ENCODE data around the gene TCP11X2. TPM values are rescaled to one million over a fixed set of nuclear protein-coding genes. Genes with fewer than 3 reads are reported as not detected.
"Not testable (repeated sequence)": the region's sequence is repeated elsewhere in the genome, so short reads cannot be mapped to it uniquely, and the experiment has no call there.

Gene TCP11X2
- total and polyA plus RNA-seq, 2 of the 4 experiments (the other 2 are of a cell fraction): not detected

- no peak overlapping the region for H2AFZ ChIP-seq (replicated peaks; ENCODE audit: low read length, poor library complexity)
These were observed 20.2 kb upstream of the TCP11X2 start for GRCh38 chrX:102491766-102492165.

GRCh38 chrX:102478765-102479164, 7.2 kb upstream of the TCP11X2 start:
- no CpG with 5 or more reads among the region's 5 CpGs for WGBS, 2 experiments (ENCODE audit: extremely low coverage in 2 of 2, insufficient read length in 1 of 2)
- H4K91ac ChIP-seq (ENCODE audit: insufficient read depth, low read depth, low read length); dilution Hi-C loops (cut with HindIII; ENCODE audit: low sequenced_read_pairs, unreplicated experiment); H3K4ac ChIP-seq (ENCODE audit: low read depth, low read length); H4K5ac ChIP-seq (ENCODE audit: low read depth, low read length); H3K4me1 ChIP-seq (ENCODE audit: control insufficient read depth, insufficient read depth, low read length); H2AFZ ChIP-seq (replicated peaks; ENCODE audit: low read length, poor library complexity); H4K20me1 ChIP-seq (ENCODE audit: insufficient read depth, low read length); H2BK15ac ChIP-seq (ENCODE audit: low read depth, low read length); H3K9me1 ChIP-seq (ENCODE audit: insufficient read depth, low read length); H4K8ac ChIP-seq (ENCODE audit: low read depth in 2 of 2, low read length in 2 of 2); H2AK9ac ChIP-seq (replicated peaks; ENCODE audit: low read depth, low read length, poor library complexity); H3K56ac ChIP-seq (ENCODE audit: extremely low read depth, insufficient read depth, low read length); in situ Hi-C loops (cut with MboI; ENCODE audit: low sequenced_read_pairs); H2AK5ac ChIP-seq (ENCODE audit: low read depth, low read length); H3K79me1 ChIP-seq (ENCODE audit: low read depth in 1 of 2, low read length in 2 of 2); intact Hi-C loops (cut with micrococcal nuclease); H3K9me3 ChIP-seq (ENCODE audit: control insufficient read depth, insufficient read depth, low read length); DNase-seq; H3K27me3 ChIP-seq (ENCODE audit: control insufficient read depth, insufficient read depth, low read length); H3K9ac ChIP-seq (ENCODE audit: low read depth, low read length); H3K4me2 ChIP-seq (ENCODE audit: low read depth, low read length); H3K36me3 ChIP-seq (ENCODE audit: control insufficient read depth, insufficient read depth, low read length); H3K4me3 ChIP-seq (ENCODE audit: insufficient read depth, low read depth, low read length); BruUV-seq (replicated peaks); H3K14ac ChIP-seq (replicated peaks; ENCODE audit: low read depth, low read length); CTCF ChIA-PET; H3K18ac ChIP-seq (ENCODE audit: low read depth, low read length); H3K27ac ChIP-seq (ENCODE audit: insufficient read depth, low read length); H2BK5ac ChIP-seq (ENCODE audit: low read depth, low read length, poor library complexity, severe bottlenecking); H3K23ac ChIP-seq (ENCODE audit: low read depth, low read length); POLR2A ChIA-PET (ENCODE audit: unreplicated experiment); H2BK120ac ChIP-seq (ENCODE audit: low read depth, low read length); H2BK20ac ChIP-seq (ENCODE audit: low read depth, low read length): not testable (repeated sequence)
- peak; percentile 49; the same call in 1 of the 2 replicates for ATAC-seq (ENCODE audit: low read depth)

More at GRCh38 chrX:102491766-102492165, 20.2 kb upstream of the TCP11X2 start:
- dilution Hi-C loops (cut with HindIII; ENCODE audit: low sequenced_read_pairs, unreplicated experiment) (no loop called here), intact Hi-C loops (cut with micrococcal nuclease) (no loop called here), in situ Hi-C loops (cut with MboI; ENCODE audit: low sequenced_read_pairs) (no loop called here)
- H3K18ac ChIP-seq (ENCODE audit: low read depth, low read length): no peak overlapping the region
- no peaks in the 10 kb centered on the region for H3K79me1 ChIP-seq (ENCODE audit: low read depth in 1 of 2, low read length in 2 of 2)
- no peak overlapping the region for H2AK5ac ChIP-seq (ENCODE audit: low read depth, low read length)
- no peak overlapping the region for H2AK9ac ChIP-seq (replicated peaks; ENCODE audit: low read depth, low read length, poor library complexity)
- H2BK5ac ChIP-seq (ENCODE audit: low read depth, low read length, poor library complexity, severe bottlenecking): no peak overlapping the region
- no peak overlapping the region for H3K4me3 ChIP-seq (ENCODE audit: insufficient read depth, low read depth, low read length)
- H3K4me1 ChIP-seq (ENCODE audit: control insufficient read depth, insufficient read depth, low read length): no peaks in the 10 kb centered on the region
- H3K9me3 ChIP-seq (ENCODE audit: control insufficient read depth, insufficient read depth, low read length): peaks cover 4% of the 10 kb centered on the region
- POLR2A ChIA-PET (ENCODE audit: unreplicated experiment): no interaction called here
- no peaks in the 10 kb centered on the region for H3K36me3 ChIP-seq (ENCODE audit: control insufficient read depth, insufficient read depth, low read length)
- no peak overlapping the region for H2BK15ac ChIP-seq (ENCODE audit: low read depth, low read length)
- no TSS peak for BruUV-seq (replicated peaks)
- no peak overlapping the region for H3K56ac ChIP-seq (ENCODE audit: extremely low read depth, insufficient read depth, low read length)
- no peak overlapping the region for H2BK120ac ChIP-seq (ENCODE audit: low read depth, low read length)
- TF ChIP-seq RAD21 (IDR thresholded peaks at IDR 0.05; ENCODE audit: low read length) (no peak), MAFK (IDR thresholded peaks at IDR 0.05; ENCODE audit: low read depth, low read length) (no peak), CEBPB (IDR thresholded peaks at IDR 0.05; ENCODE audit: low read depth, low read length) (no peak), RCOR1 (IDR thresholded peaks at IDR 0.05; ENCODE audit: insufficient replicate concordance, low read length) (no peak), FOS (IDR thresholded peaks at IDR 0.05; ENCODE audit: low read depth, low read length) (no peak), NFE2L2 (IDR thresholded peaks at IDR 0.05; ENCODE audit: low read depth, low read length) (no peak), BHLHE40 (IDR thresholded peaks at IDR 0.05; ENCODE audit: low read depth, low read length) (no peak), MXI1 (IDR thresholded peaks at IDR 0.05; ENCODE audit: borderline replicate concordance, low read depth, low read length) (no peak)
- TF ChIP-seq, protein P1, sequence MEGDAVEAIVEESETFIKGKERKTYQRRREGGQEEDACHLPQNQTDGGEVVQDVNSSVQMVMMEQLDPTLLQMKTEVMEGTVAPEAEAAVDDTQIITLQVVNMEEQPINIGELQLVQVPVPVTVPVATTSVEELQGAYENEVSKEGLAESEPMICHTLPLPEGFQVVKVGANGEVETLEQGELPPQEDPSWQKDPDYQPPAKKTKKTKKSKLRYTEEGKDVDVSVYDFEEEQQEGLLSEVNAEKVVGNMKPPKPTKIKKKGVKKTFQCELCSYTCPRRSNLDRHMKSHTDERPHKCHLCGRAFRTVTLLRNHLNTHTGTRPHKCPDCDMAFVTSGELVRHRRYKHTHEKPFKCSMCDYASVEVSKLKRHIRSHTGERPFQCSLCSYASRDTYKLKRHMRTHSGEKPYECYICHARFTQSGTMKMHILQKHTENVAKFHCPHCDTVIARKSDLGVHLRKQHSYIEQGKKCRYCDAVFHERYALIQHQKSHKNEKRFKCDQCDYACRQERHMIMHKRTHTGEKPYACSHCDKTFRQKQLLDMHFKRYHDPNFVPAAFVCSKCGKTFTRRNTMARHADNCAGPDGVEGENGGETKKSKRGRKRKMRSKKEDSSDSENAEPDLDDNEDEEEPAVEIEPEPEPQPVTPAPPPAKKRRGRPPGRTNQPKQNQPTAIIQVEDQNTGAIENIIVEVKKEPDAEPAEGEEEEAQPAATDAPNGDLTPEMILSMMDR (conservative IDR thresholded peaks at IDR 0.05; ENCODE audit: low read depth, low read length): no peak
- H4K5ac ChIP-seq (ENCODE audit: low read depth, low read length): no peak overlapping the region
- no peak overlapping the region for H3K14ac ChIP-seq (replicated peaks; ENCODE audit: low read depth, low read length)
- H3K27ac ChIP-seq (ENCODE audit: insufficient read depth, low read length): no peak overlapping the region
- H3K4me2 ChIP-seq (ENCODE audit: low read depth, low read length): no peak overlapping the region
- no peaks in the 10 kb centered on the region for H3K9me1 ChIP-seq (ENCODE audit: insufficient read depth, low read length)
- no peaks in the 10 kb centered on the region for H4K20me1 ChIP-seq (ENCODE audit: insufficient read depth, low read length)
- ATAC-seq (ENCODE audit: low read depth): no peak
- DNase-seq: peak; percentile 16
- no peak overlapping the region for H3K4ac ChIP-seq (ENCODE audit: low read depth, low read length)
- H4K8ac ChIP-seq (ENCODE audit: low read depth in 2 of 2, low read length in 2 of 2): no peak overlapping the region
- H4K91ac ChIP-seq (ENCODE audit: insufficient read depth, low read depth, low read length): no peak overlapping the region
- H3K23ac ChIP-seq (ENCODE audit: low read depth, low read length): no peak overlapping the region
- no peak overlapping the region for H3K9ac ChIP-seq (ENCODE audit: low read depth, low read length)
- peaks cover 7% of the 10 kb centered on the region for H3K27me3 ChIP-seq (ENCODE audit: control insufficient read depth, insufficient read depth, low read length)
- H2BK20ac ChIP-seq (ENCODE audit: low read depth, low read length): no peak overlapping the region
- CTCF ChIA-PET: no interaction called here
